IgD-negative memory B cell (primary cell): ENCODE measurements around the gene HRH1. TPM values are rescaled to one million over a fixed set of nuclear protein-coding genes. Genes with fewer than 3 reads are reported as not detected.

Experiments
- H3K27ac Mint-ChIP-seq, 3 donors: one replicate each; pipeline ENCODE4 v1.8.0; 2020 to 2022; ENCODE audit warnings: mild to moderate bottlenecking in 3 of 3, mixed read lengths in 3 of 3, moderate library complexity in 1 of 3
- H3K27me3 Mint-ChIP-seq: one replicate; pipeline ENCODE4 v1.8.0; 2021; ENCODE audit warnings: mixed read lengths
- H3K36me3 Mint-ChIP-seq: one replicate; pipeline ENCODE4 v1.8.0; 2020; ENCODE audit warnings: mild to moderate bottlenecking, mixed read lengths
- H3K4me1 Mint-ChIP-seq, 3 donors: one replicate each; pipeline ENCODE4 v1.8.0; 2020 to 2022; ENCODE audit warnings: mixed read lengths in 3 of 3, mild to moderate bottlenecking in 1 of 3
- H3K4me3 Mint-ChIP-seq, 4 donors: one replicate each; pipeline ENCODE4 v1.8.0; 2020 to 2022; ENCODE audit warnings: mild to moderate bottlenecking in 4 of 4, mixed read lengths in 4 of 4, moderate library complexity in 3 of 4
- H3K9me3 Mint-ChIP-seq, 3 donors: one replicate each; pipeline ENCODE4 v1.8.0; 2020 to 2021; ENCODE audit warnings: mixed read lengths in 3 of 3, mild to moderate bottlenecking in 1 of 3
- polyA plus RNA-seq: library from polyadenylated mRNA; unstranded; fragments of 300-500 nt; fragmentation: Illumina TruSeq; gene quantifications from one replicate; pipeline ENCODE4 v1.2.3, GENCODE V29; 2021

HRH1 gene
- polyA plus RNA-seq, 1 donor from 2014 or later = not detected

DNA sequence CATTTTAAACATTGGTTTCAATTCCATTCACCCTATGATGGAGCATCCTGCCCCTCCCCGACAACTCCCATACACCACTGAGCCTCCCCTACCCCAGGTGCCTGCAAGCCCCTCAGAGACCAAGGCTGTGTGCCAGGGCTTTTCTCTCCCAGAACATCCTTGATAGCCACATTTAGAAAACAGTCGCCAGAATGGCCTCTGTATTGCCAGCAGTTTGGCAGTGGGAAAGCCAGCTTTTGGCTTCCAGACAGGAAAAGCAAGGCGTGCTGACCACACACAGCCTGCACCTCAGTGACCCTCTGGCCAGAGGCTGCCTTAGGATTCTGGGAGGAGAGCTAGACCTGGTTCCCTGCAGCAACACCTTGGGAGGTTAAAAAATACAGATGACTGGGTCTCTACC, 18.2 kb upstream of the HRH1 start:
- Mint-ChIP-seq H3K36me3 (no peaks in the 10 kb centered on the region), H3K9me3 (no peaks in the 10 kb centered on the region), H3K27ac (no peak overlapping the region), H3K27me3 (peaks cover 2% of the 10 kb centered on the region), H3K4me3 (no peak overlapping the region), H3K4me1 (peaks cover 11 to 18% (median 17%) of the 10 kb centered on the region in 3 donors)

DNA sequence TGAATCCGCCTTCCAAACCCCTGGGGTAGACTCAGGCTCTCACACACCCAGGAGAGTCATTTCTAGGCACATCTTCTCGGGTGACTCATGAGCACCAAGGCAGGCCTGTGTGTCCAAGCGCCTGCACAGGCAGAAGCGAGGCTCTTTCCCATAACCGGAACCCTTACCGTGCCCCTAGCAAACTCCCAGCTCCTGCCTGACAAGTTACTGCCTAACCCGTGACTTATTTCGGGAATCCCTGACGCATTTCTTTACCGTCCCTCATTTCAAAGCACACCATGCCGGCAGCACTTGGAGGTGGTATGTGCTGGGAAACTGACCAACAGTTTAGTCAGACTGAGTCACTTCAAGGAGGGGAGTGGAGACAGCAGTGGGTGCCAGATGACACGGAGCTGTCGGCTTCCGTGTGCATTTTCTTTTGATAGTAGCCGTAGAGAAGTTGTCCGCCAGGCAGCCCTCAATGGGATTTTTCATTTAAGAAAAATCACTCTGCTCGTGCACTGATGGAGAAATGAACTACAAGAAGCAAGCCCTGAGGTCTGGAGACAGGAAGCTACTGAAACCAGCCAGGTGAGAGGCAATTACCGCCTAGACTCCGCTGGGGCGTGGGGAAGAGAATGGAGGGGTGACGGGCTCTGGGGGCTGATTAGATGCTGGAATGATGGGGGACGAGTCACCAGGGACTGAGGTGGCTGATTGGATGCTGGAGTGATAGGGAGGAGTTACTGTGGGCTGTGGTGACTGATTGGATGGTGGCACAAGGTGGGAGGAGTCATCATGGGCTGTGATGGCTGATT, 17.3 kb upstream of the HRH1 start:
- Mint-ChIP-seq H3K27me3 (peaks cover 2% of the 10 kb centered on the region), H3K9me3 (no peaks in the 10 kb centered on the region), H3K4me1 (peaks cover 11 to 19% (median 17%) of the 10 kb centered on the region in 3 donors), H3K27ac (no peak overlapping the region), H3K4me3 (peak overlapping the region in 1 of 4 donors; percentile 41), H3K36me3 (no peaks in the 10 kb centered on the region)

DNA sequence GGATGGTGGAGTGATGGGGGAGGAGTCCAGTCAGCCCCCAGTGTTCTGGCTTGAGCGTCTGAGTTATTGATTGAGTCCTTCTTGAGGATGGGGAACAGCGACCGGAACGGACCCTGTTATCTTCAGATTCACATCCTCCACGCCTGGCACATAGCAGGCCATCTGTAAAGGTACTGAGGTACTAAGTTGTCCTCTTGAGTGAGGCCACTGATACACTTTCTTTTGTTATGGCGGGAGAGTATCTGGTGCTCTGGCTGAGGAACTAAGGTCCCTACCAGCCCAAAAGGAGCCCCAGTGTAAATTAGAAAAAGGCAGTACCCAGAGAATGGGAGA, 16.7 kb upstream of the HRH1 start:
- H3K4me3 Mint-ChIP-seq = no peak overlapping the region
- H3K36me3 Mint-ChIP-seq = no peaks in the 10 kb centered on the region
- no peak overlapping the region for H3K27ac Mint-ChIP-seq
- peaks cover 2% of the 10 kb centered on the region for H3K27me3 Mint-ChIP-seq
- no peaks in the 10 kb centered on the region for H3K9me3 Mint-ChIP-seq
- H3K4me1 Mint-ChIP-seq = peaks cover 11 to 19% (median 17%) of the 10 kb centered on the region in 3 donors

DNA sequence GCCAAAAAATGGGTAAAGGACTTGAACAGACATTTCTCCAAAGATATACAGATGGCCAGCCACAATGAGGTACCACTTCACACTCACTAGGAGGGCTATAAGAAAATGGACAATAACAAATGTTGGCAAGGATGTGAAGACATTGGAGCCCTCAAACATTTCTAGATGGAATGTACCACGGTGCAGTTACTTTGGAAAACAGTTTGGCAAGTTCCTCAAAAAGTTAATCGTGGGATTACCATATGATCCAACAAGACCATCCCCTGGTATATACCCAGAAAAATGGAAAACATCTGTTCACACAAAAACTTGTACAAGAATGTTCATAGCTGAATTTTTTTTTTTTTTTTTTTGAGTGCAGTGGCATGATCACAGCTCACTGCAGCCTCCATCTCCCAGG, 15.9 kb upstream of the HRH1 start:
- peaks cover 11 to 19% (median 17%) of the 10 kb centered on the region in 3 donors for H3K4me1 Mint-ChIP-seq
- no peak overlapping the region for H3K4me3 Mint-ChIP-seq
- no peaks in the 10 kb centered on the region for H3K9me3 Mint-ChIP-seq
- no peaks in the 10 kb centered on the region for H3K36me3 Mint-ChIP-seq
- H3K27me3 Mint-ChIP-seq = peaks cover 2% of the 10 kb centered on the region
- H3K27ac Mint-ChIP-seq = no peak overlapping the region

DNA sequence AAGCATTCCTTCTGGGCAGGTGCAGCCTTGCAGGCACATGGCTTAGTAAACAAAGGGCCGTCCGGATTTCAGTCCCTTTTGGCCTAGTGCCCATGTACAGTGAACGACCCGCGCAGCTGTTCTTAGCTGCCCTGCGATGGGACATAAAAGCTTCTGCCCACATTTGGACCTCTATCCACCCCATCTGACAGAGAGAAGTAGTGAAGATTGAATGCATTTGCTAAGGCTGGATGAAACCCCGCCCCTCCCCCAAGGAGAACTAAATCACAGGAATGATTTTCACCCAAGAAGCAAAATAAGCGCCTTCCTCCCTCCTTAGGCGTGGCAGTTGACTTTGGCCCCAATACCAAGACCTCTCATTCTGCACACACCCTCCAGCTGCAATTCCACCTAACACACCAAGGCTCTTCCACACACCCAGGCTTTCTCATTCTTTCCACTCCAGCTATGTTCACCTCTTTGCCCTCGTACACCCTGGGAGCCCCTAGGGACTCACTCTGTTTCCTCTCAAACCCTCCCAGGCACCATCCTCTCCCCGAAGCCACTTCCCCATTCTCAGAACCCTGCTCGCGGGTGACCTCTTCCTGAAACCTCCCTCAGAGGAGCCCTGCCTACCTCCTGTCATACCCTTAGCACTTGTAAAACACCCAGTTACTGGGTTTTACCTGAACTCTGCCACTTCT, 14.1 kb upstream of the HRH1 start:
- Mint-ChIP-seq H3K27me3 (peaks cover 2% of the 10 kb centered on the region), H3K27ac (peak overlapping the region in 1 of 3 donors; percentile 14), H3K36me3 (no peaks in the 10 kb centered on the region), H3K4me1 (peaks cover 11 to 23% (median 23%) of the 10 kb centered on the region in 3 donors), H3K9me3 (no peaks in the 10 kb centered on the region), H3K4me3 (peak overlapping the region in 3 of 4 donors; percentile 27 to 90 (median 68))

DNA sequence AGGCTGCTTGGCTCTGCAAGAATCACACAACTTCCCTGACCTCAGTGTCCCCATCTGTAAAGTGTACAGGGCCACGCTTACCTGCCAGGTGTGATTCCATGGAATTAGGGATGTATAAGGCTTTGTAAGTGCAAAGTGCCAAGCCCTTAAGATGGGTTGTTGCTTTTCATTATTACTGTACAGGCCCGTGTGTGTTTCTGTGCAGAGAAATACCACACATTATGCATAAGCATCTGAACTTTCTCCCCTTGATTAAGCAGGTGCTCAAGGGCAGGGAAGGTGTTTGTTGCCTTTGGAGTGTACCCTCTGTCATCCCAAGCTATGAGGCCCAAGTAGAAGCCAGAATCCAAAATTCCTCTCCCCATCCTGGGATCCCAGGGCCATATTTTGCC, 13.6 kb upstream of the HRH1 start:
- Mint-ChIP-seq H3K4me3 (peak overlapping the region in 2 of 4 donors; percentile 68 to 90), H3K36me3 (no peaks in the 10 kb centered on the region), H3K27ac (peak overlapping the region in 1 of 3 donors; percentile 81), H3K27me3 (peaks cover 2% of the 10 kb centered on the region), H3K4me1 (peaks cover 11 to 23% (median 23%) of the 10 kb centered on the region in 3 donors), H3K9me3 (no peaks in the 10 kb centered on the region)

DNA sequence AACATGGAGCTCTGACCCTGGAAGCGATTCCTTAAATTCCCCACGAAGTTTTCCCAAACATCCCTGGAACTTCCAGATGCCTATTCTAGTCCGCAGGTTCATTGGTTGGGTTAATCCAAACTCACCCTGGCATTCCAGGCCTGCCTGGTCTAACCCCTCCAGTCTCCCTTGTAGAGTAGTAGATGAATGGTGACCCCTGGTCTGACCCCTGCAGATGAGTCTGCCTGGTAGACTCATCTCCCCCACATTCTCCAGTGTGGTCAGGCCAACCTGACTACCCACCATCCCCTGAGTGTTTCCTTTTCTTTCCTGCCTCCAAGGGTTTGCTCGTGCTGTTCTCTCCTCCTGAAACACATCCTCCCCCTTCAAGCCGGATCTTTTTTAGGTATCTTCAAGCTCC, 10.8 kb upstream of the HRH1 start:
- no peak overlapping the region for H3K4me3 Mint-ChIP-seq
- peaks cover 3% of the 10 kb centered on the region for H3K27me3 Mint-ChIP-seq
- H3K9me3 Mint-ChIP-seq = peaks cover 3 to 4% (median 4%) of the 10 kb centered on the region in 3 donors
- H3K4me1 Mint-ChIP-seq = peaks cover 11 to 25% (median 23%) of the 10 kb centered on the region in 3 donors
- H3K27ac Mint-ChIP-seq = peak overlapping the region in 1 of 3 donors; percentile 45
- no peaks in the 10 kb centered on the region for H3K36me3 Mint-ChIP-seq

DNA sequence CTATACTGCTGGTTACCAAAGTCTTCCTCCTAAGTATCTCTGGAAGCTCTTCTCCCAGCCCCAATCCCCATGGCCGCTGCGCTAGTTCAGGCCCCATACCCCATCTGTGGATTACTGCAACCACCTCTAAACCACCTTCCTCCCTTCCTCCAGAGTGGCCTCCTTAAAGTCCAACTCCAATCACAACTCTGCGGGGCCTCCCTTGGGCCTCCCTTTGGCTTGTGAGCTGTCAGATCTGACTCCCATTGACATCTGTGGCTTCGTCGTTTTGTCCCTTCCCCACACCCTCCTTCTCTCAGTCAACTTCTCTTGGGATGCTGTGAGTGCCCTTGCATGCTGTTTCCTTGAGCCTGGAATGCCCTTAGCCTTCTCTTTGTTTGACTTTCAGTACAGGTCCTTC, 9.3 kb upstream of the HRH1 start:
- peaks cover 11 to 20% (median 18%) of the 10 kb centered on the region in 3 donors for H3K4me1 Mint-ChIP-seq
- no peaks in the 10 kb centered on the region for H3K36me3 Mint-ChIP-seq
- H3K4me3 Mint-ChIP-seq = no peak overlapping the region
- peaks cover 3 to 5% (median 4%) of the 10 kb centered on the region in 3 donors for H3K9me3 Mint-ChIP-seq
- H3K27me3 Mint-ChIP-seq = peaks cover 3% of the 10 kb centered on the region
- H3K27ac Mint-ChIP-seq = no peak overlapping the region

DNA sequence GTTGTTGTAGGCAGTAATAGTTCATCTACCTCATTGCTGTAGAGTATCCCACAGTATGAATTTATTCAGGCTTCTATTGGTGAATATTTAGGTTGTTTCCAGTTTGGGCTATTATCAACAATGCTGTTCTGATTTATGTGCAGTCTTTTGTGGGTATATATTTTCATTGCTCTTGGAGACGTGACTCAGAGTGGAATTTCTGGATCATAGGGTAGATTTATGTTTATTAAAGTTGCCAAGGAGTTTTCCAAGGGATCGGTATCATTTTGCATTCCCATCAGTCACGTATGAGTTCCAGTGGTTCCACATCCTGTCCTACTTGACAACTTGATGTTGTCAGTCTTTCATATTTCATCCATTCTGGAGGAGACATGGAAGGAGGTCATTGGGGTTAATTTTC, 8.4 kb upstream of the HRH1 start:
- peaks cover 2 to 11% (median 9%) of the 10 kb centered on the region in 3 donors for H3K4me1 Mint-ChIP-seq
- no peak overlapping the region for H3K4me3 Mint-ChIP-seq
- no peak overlapping the region for H3K27ac Mint-ChIP-seq
- peaks cover 3 to 5% (median 4%) of the 10 kb centered on the region in 3 donors for H3K9me3 Mint-ChIP-seq
- no peaks in the 10 kb centered on the region for H3K36me3 Mint-ChIP-seq
- H3K27me3 Mint-ChIP-seq = peaks cover 10% of the 10 kb centered on the region

DNA sequence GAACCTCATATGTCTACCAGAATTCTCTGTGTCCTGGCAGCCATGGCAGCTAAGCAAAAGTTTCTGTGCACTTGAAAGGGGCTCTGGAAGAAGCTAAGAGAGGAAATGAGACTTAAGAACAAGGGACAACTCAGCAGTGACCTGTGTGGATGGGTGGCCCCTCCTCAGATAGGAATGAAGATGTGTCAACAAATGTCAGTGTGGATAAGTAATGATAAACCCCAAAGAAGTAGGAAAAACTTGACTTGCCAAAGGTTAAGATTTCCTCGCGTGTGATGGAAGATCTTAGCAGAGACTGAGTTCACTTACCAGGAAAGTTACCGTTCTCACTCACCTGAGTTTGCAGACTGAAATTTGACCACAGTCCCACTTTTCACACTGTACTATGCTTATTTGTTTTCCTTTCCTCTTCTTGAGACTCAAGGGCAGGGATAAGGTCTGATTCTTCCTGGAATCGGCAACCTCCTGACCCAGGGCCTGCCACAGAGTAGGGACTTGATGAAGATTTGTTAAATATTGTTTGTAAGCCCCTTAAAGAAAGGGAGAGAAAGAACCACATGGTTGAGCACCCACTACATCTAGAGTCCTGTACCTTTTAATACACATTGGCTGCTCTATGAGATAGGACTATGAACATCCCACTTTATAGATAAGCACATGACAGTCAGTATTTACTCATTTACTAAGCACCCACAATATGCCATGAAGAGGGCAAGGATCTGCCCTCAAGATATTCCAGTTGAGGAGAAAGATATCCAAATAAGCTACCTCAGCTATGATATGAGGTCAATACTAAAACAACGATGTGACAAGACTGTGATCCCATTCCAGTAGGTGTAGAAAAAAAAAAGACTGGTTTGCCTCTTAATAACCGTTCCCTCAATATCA, 7.3 kb upstream of the HRH1 start:
- Mint-ChIP-seq H3K4me3 (no peak overlapping the region), H3K4me1 (peaks cover 0 to 11% (median 6%) of the 10 kb centered on the region in 3 donors), H3K36me3 (no peaks in the 10 kb centered on the region), H3K27ac (no peak overlapping the region), H3K9me3 (peaks cover 3 to 5% (median 4%) of the 10 kb centered on the region in 3 donors), H3K27me3 (peaks cover 15% of the 10 kb centered on the region)

DNA sequence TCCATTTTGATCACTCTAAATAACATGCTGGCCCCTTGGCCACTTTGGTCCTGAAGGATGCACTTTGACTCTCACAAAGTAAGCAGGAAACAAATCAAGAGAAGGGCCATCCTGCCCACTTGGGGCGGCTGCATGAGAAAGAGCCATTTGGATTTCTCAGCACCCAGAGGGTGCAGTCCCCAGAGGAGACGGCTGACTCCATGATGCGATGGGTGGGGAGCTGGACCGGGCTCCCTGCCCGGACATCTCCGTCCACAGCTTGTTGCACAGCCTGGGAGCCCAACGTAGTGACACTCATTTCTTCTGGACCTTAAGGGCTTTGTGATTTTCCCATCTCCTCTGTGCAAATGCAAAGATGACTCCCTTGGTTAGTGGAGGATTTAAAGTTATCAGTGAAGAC, 4.0 kb upstream of the HRH1 start:
- Mint-ChIP-seq H3K27ac (no peak overlapping the region), H3K27me3 (peaks cover 37% of the 10 kb centered on the region)

DNA sequence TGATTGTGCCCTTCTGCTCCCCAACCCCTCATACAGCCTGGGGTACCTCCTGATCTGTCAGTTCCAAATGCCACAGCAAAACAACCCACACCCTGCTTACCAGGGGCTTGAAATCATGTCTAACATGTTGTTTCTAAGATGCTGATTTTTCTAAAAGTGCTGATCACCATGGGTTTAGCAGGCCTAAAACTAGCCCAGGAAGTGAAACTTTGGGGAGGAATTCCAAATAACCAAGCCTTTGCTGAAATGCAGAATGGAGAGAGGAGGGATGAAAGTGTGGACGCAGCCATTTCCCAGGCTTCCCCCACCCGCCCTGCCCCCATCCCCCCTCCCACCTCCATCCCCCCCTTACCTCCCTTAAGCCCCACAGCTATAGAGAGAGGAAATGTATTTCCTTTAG, 2.0 kb upstream of the HRH1 start:
- peaks cover 5 to 16% (median 12%) of the 10 kb centered on the region in 3 donors for H3K4me1 Mint-ChIP-seq
- no peak overlapping the region for H3K4me3 Mint-ChIP-seq
- no peaks in the 10 kb centered on the region for H3K36me3 Mint-ChIP-seq
- H3K27ac Mint-ChIP-seq = no peak overlapping the region
- peaks cover 53% of the 10 kb centered on the region for H3K27me3 Mint-ChIP-seq
- H3K9me3 Mint-ChIP-seq = peaks cover 3 to 5% (median 4%) of the 10 kb centered on the region in 3 donors

More for the DNA sequence above, 4.0 kb upstream of the HRH1 start:
- H3K9me3 Mint-ChIP-seq = peaks cover 3 to 5% (median 4%) of the 10 kb centered on the region in 3 donors
- H3K36me3 Mint-ChIP-seq = no peaks in the 10 kb centered on the region
- H3K4me3 Mint-ChIP-seq = no peak overlapping the region
- H3K4me1 Mint-ChIP-seq = peaks cover 5 to 12% (median 9%) of the 10 kb centered on the region in 3 donors

DNA sequence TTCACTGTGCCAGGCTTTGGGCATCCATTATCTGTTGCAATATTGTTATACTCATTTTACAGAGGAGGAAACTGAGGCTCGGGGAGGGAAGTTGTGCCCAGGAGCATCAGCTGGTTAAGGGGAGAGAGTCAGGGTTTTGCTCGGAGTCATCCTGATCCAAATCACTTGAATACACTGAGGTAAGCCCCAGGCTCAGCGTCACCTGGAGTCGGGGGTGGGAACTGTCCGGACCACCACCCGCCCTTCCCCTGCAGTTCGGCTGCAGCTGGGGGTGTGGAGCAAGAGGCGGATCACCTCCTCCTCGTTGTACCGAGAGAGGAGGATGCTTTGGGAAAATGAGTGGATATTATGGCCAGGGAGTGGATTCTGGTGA, 646 bp downstream of the HRH1 start:
- H3K36me3 Mint-ChIP-seq = no peaks in the 10 kb centered on the region
- no peaks in the 10 kb centered on the region for H3K9me3 Mint-ChIP-seq
- H3K27ac Mint-ChIP-seq = no peak overlapping the region
- peaks cover 5 to 16% (median 12%) of the 10 kb centered on the region in 3 donors for H3K4me1 Mint-ChIP-seq
- H3K4me3 Mint-ChIP-seq = peak overlapping the region; percentile 64 to 93 (median 82)
- peaks cover 61% of the 10 kb centered on the region for H3K27me3 Mint-ChIP-seq

DNA sequence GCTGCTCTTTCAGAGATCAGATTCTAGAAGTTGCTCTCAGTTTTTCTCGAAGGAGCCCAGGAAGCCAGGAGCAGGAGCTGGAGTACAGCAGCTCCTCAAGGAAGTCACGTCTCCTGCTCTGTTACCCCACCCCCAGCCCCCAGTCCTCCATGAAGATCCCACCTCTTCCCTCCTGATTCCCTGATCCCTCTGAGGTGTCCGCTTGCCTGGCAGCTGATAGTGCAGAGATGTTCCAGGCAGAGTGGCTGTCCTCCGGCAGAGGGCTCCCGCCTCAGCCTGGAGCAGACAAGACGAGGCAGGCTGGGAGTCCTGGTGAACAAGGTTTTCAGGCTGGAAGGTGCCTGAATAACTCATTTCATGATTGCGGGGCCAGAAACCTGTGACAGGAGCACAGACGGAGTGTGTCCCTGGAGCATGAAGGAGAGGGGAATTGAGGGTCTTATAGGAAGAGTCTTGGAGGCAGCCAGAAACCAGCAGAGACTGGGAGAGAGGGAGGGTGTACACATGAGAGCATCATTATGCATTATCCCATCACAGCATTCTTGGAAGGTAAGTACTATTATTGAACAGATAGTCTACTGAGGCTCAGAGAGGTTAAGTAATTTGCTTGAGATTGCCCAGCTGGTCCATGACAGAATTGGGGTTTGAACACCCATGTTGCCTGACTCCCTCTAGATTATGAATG, 1.2 kb downstream of the HRH1 start:
- Mint-ChIP-seq H3K27me3 (peaks cover 57% of the 10 kb centered on the region), H3K27ac (no peak overlapping the region), H3K4me3 (peak overlapping the region; percentile 64 to 93 (median 82)), H3K9me3 (no peaks in the 10 kb centered on the region), H3K36me3 (no peaks in the 10 kb centered on the region), H3K4me1 (peaks cover 5 to 16% (median 12%) of the 10 kb centered on the region in 3 donors)
